SK-N-SH (cell line): ENCODE results near the gene PRKG1. TPM values are rescaled to one million over a fixed set of nuclear protein-coding genes. Genes with fewer than 3 reads are reported as not detected.

ENCODE experiments used
- CTCF ChIA-PET: fragments of 300-600, 350-600 bp; formaldehyde crosslinking; extraction: SDS; loops from one replicate; lab custom pipeline; 2021; lab: Yijun Ruan, JAX
- POLR2A ChIA-PET: fragments of 350-600 bp; sonication (Branson Sonifier 250); formaldehyde crosslinking; extraction: SDS; loops from one replicate; lab custom pipeline; 2020; ENCODE audit warnings: antibody characterized with exemption, inconsistent platforms; lab: Yijun Ruan, JAX
- DNase-seq: peaks from one replicate; pipeline ENCODE4 v3.0.0; 2012
- H2AFZ ChIP-seq: fragments of 200-600 bp; sonication (generic); 2 replicates; pipeline ENCODE4 v1.8.1; 2016; ENCODE audit warnings: antibody characterized with exemption, mild to moderate bottlenecking, low read depth
- H3F3A ChIP-seq: fragments of 200-600 bp; sonication (generic); replicated peaks from 2 replicates; pipeline ENCODE3; 2016; ENCODE audit warnings: antibody characterized with exemption, mild to moderate bottlenecking; ENCODE audit not compliant: insufficient read depth
- H3K27ac ChIP-seq, 2 experiments: fragments of 200-500 bp in 1 of 2; fragments of 200-600 bp in 1 of 2; sonication (Bioruptor generic) in 1 of 2; sonication (generic), shearing (Covaris generic) in 1 of 2; 2 replicates each; pipeline versions ENCODE4 v1.5.1 to v1.6.1; 2014 to 2016; ENCODE audit warnings: low read depth in 2 of 2, inconsistent platforms in 1 of 2, low read length in 1 of 2, mild to moderate bottlenecking in 1 of 2, mixed read lengths in 1 of 2
- H3K27me3 ChIP-seq: fragments of 200-600 bp; sonication (generic), shearing (Covaris generic); 2 replicates; pipeline ENCODE4 v1.6.1; 2016; ENCODE audit warnings: mixed run types; ENCODE audit not compliant: insufficient read depth
- H3K36me3 ChIP-seq, 2 experiments: fragments of 200-500 bp in 1 of 2; fragments of 200-600 bp in 1 of 2; sonication (Bioruptor generic) in 1 of 2; sonication (generic) in 1 of 2; replicated peaks in 1 of 2; 2 replicates each; pipeline versions ENCODE3 to v1.5.1; 2014 to 2016; ENCODE audit warnings: low read length in 1 of 2, mild to moderate bottlenecking in 1 of 2; ENCODE audit not compliant: insufficient read depth in 2 of 2, control insufficient read depth in 1 of 2
- H3K4me1 ChIP-seq, 2 experiments: fragments of 200-500 bp in 1 of 2; fragments of 200-600 bp in 1 of 2; sonication (Bioruptor generic) in 1 of 2; sonication (generic), shearing (Covaris generic) in 1 of 2; 2 replicates each; pipeline versions ENCODE4 v1.5.1 to v1.6.1; 2014 to 2016; ENCODE audit warnings: low read depth in 1 of 2, low read length in 1 of 2, mixed run types in 1 of 2; ENCODE audit not compliant: insufficient read depth in 2 of 2, control insufficient read depth in 1 of 2
- H3K4me2 ChIP-seq: fragments of 200-600 bp; sonication (generic), shearing (Covaris generic); 2 replicates; pipeline ENCODE4 v1.6.1; 2017; ENCODE audit warnings: mixed run types
- H3K4me3 ChIP-seq, 2 experiments: fragments of 200-500 bp in 1 of 2; fragments of 200-600 bp in 1 of 2; sonication (Bioruptor generic) in 1 of 2; sonication (generic), shearing (Covaris generic) in 1 of 2; 2 replicates each; pipeline versions ENCODE4 v1.5.1 to v1.8.1; 2014 to 2016; ENCODE audit warnings: low read depth in 2 of 2, inconsistent platforms in 1 of 2, low read length in 1 of 2, mild to moderate bottlenecking in 1 of 2, mixed read lengths in 1 of 2, moderate library complexity in 1 of 2
- H3K79me2 ChIP-seq: fragments of 200-600 bp; sonication (generic); 2 replicates; pipeline ENCODE4 v1.8.1; 2017; ENCODE audit warnings: mild to moderate bottlenecking; ENCODE audit not compliant: insufficient read depth
- H3K9ac ChIP-seq: fragments of 200-600 bp; sonication (generic); 2 replicates; pipeline ENCODE4 v1.6.1; 2017; ENCODE audit warnings: mixed run types
- H3K9me2 ChIP-seq: fragments of 200-600 bp; sonication (generic); 2 replicates; pipeline ENCODE4 v1.6.1; 2017; ENCODE audit warnings: mixed run types
- H3K9me3 ChIP-seq: fragments of 200-600 bp; sonication (generic); 2 replicates; pipeline ENCODE4 v1.6.1; 2017; ENCODE audit warnings: mixed run types, mild to moderate bottlenecking, moderate library complexity
- H4K20me1 ChIP-seq: fragments of 200-600 bp; sonication (generic); 2 replicates; pipeline ENCODE4 v1.6.1; 2017; ENCODE audit warnings: mild to moderate bottlenecking, mixed run types; ENCODE audit not compliant: insufficient read depth
- CHD2 ChIP-seq: fragments of 150-350 bp; IDR thresholded peaks from 2 replicates; pipeline ENCODE4 v1.6.1; 2018; ENCODE audit warnings: low read length; ENCODE audit not compliant: partially characterized antibody
- ELF1 ChIP-seq: IDR thresholded peaks from 2 replicates; pipeline ENCODE4 v1.4.0; 2012
- EZH2phosphoT487 ChIP-seq: fragments of 200-600 bp; sonication (generic); IDR thresholded peaks from 2 replicates; pipeline ENCODE4 v1.6.1; 2017; ENCODE audit warnings: low read depth, mixed run types, mild to moderate bottlenecking, antibody characterized with exemption, moderate library complexity, borderline replicate concordance
- GABPA ChIP-seq: IDR thresholded peaks from 2 replicates; pipeline ENCODE4 v1.4.0; 2012; ENCODE audit warnings: low read depth, mild to moderate bottlenecking
- GATA2 ChIP-seq: sonication (generic); formaldehyde crosslinking; IDR thresholded peaks from 2 replicates; pipeline ENCODE4 v1.5.0; 2020; ENCODE audit warnings: mild to moderate bottlenecking, missing genetic modification reagents
- IRF3 ChIP-seq: fragments of 150-350 bp; IDR thresholded peaks from 2 replicates; pipeline ENCODE4 v1.6.1; 2016; ENCODE audit warnings: mild to moderate bottlenecking, low read depth, low read length
- JUND ChIP-seq: IDR thresholded peaks from 2 replicates; pipeline ENCODE4 v1.4.0; 2012
- NFIC ChIP-seq: IDR thresholded peaks from 2 replicates; pipeline ENCODE4 v1.4.0; 2012; ENCODE audit warnings: borderline replicate concordance
- NRF1 ChIP-seq: IDR thresholded peaks from 2 replicates; pipeline ENCODE4 v1.6.1; 2012; ENCODE audit warnings: low read depth, mild to moderate bottlenecking, low read length
- POLR2AphosphoS5 ChIP-seq: IDR thresholded peaks from 2 replicates; pipeline ENCODE4 v1.6.1; 2012; ENCODE audit warnings: low read depth, low read length
- RAD21 ChIP-seq: IDR thresholded peaks from 2 replicates; pipeline ENCODE4 v1.6.1; 2012; ENCODE audit warnings: mild to moderate bottlenecking, low read length
- RCOR1 ChIP-seq: fragments of 150-350 bp; IDR thresholded peaks from 2 replicates; pipeline ENCODE4 v1.6.1; 2017; ENCODE audit warnings: antibody characterized with exemption, low read length
- RXRA ChIP-seq: IDR thresholded peaks from 2 replicates; pipeline ENCODE4 v1.4.0; 2012; ENCODE audit warnings: low read depth, mild to moderate bottlenecking, borderline replicate concordance
- SMC3 ChIP-seq: IDR thresholded peaks from 2 replicates; pipeline ENCODE4 v1.6.1; 2012; ENCODE audit warnings: low read depth, low read length, improper control_type of control experiment
- TCF12 ChIP-seq: IDR thresholded peaks from 2 replicates; pipeline ENCODE4 v1.4.0; 2012
- TEAD4 ChIP-seq: IDR thresholded peaks from 2 replicates; pipeline ENCODE4 v1.4.0; 2012; ENCODE audit warnings: mild to moderate bottlenecking, borderline replicate concordance; ENCODE audit not compliant: insufficient read depth
- USF1 ChIP-seq: IDR thresholded peaks from 2 replicates; pipeline ENCODE4 v1.4.0; 2012; ENCODE audit warnings: low read depth, borderline replicate concordance
- WGBS: methylation state at CpG from one replicate; pipeline ENCODE4 v1.1.6; 2017; ENCODE audit warnings: low lambda C conversion rate; 5-methylcytosine and 5-hydroxymethylcytosine counted together
- polyA plus RNA-seq, 3 experiments: library from polyadenylated mRNA; depleted of rRNA; stranded (reverse); fragments of >200 nt; gene quantifications; 2 replicates each; pipeline ENCODE4 v1.2.3, GENCODE V29; 2012
- TF ChIP-seq, protein P1 (sequence below): IDR thresholded peaks from 2 replicates; pipeline ENCODE4 v1.4.0; 2012; ENCODE audit warnings: low read depth, borderline replicate concordance

Gene PRKG1
- polyA plus RNA-seq, 1 of the 3 experiments (the other 2 are of a cell fraction): 4.1 TPM

- H4K20me1 ChIP-seq: no peaks in the 10 kb centered on the region
- H3K9ac ChIP-seq: no peak overlapping the region
- CTCF ChIA-PET: no interaction called here
- H3K36me3 ChIP-seq: no peaks in the 10 kb centered on the region
- no peaks in the 10 kb centered on the region for H3K79me2 ChIP-seq
- no peak overlapping the region for H3K27ac ChIP-seq
- H3K4me2 ChIP-seq: no peak overlapping the region
- H3K9me3 ChIP-seq: no peaks in the 10 kb centered on the region
- DNase-seq: no peak
- H3K4me1 ChIP-seq: no peaks in the 10 kb centered on the region
- no peak overlapping the region for H2AFZ ChIP-seq
- TF ChIP-seq RCOR1 (no peak), SMC3 (no peak), RXRA (no peak)
- WGBS: 78% methylated on average over 4 of the region's 4 CpGs
- POLR2A ChIA-PET: no interaction called here
- no peaks in the 10 kb centered on the region for H3K9me2 ChIP-seq
- H3K4me3 ChIP-seq: no peak overlapping the region
- no peaks in the 10 kb centered on the region for H3F3A ChIP-seq
- H3K27me3 ChIP-seq: no peaks in the 10 kb centered on the region
Observed at GRCh38 chr10:51348622-51349021, 274.3 kb downstream of the PRKG1 start.

DNA sequence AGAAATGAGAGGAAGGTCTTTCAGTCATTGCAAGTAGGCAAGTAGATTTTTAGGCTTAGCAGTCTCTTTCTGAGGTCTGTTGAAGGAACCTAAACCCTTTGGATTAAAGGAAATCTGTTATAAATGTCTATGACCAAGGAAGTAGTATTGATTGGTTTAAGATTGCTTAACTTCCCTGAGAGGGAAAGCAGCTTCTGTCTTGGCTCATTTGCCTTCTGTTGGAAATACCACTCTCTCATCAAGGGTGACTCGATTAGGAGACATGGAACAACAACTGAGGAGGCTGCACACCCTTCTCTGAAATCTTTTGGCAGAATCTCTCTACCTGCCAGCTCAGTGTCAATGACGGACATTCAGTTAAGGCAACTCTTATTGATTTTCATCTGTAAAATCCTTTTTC lies 282.9 kb downstream of the PRKG1 start:
- Histone ChIP-seq H3K4me1 (no peaks in the 10 kb centered on the region), H3K9ac (no peak overlapping the region), H3F3A (no peaks in the 10 kb centered on the region), H3K4me3 (no peak overlapping the region), H3K79me2 (no peaks in the 10 kb centered on the region), H3K4me2 (no peak overlapping the region), H3K9me3 (no peaks in the 10 kb centered on the region), H2AFZ (no peak overlapping the region), H3K27me3 (no peaks in the 10 kb centered on the region), H3K9me2 (no peaks in the 10 kb centered on the region), H4K20me1 (no peaks in the 10 kb centered on the region), H3K27ac (no peak overlapping the region), H3K36me3 (no peaks in the 10 kb centered on the region)
- CTCF ChIA-PET: interaction anchor here (0.7 kb wide), 1 partner anchor 38 kb away, joined by 3 read pairs; no protein-coding TSS in a partner anchor
- no peak for TF ChIP-seq IRF3
- POLR2A ChIA-PET: no interaction called here
- DNase-seq: no peak
- WGBS: 64% methylated on average over 2 of the region's 2 CpGs

GRCh38 chr10:51358227-51358626 lies 283.9 kb downstream of the PRKG1 start:
- Histone ChIP-seq H3K9me3 (no peaks in the 10 kb centered on the region), H3F3A (no peaks in the 10 kb centered on the region), H3K27me3 (no peaks in the 10 kb centered on the region), H4K20me1 (no peaks in the 10 kb centered on the region), H3K9me2 (no peaks in the 10 kb centered on the region), H3K79me2 (no peaks in the 10 kb centered on the region), H2AFZ (no peak overlapping the region), H3K4me2 (no peak overlapping the region), H3K27ac (no peak overlapping the region), H3K9ac (no peak overlapping the region), H3K4me1 (no peaks in the 10 kb centered on the region), H3K36me3 (no peaks in the 10 kb centered on the region), H3K4me3 (no peak overlapping the region)
- POLR2A ChIA-PET: no interaction called here
- CTCF ChIA-PET: interaction anchor here (0.6 to 1.4 kb wide), 3 partner anchors 15 to 93 kb away, joined by 3 to 5 read pairs (median 4); no protein-coding TSS in a partner anchor
- no peak for DNase-seq
- TF ChIP-seq, protein P1, sequence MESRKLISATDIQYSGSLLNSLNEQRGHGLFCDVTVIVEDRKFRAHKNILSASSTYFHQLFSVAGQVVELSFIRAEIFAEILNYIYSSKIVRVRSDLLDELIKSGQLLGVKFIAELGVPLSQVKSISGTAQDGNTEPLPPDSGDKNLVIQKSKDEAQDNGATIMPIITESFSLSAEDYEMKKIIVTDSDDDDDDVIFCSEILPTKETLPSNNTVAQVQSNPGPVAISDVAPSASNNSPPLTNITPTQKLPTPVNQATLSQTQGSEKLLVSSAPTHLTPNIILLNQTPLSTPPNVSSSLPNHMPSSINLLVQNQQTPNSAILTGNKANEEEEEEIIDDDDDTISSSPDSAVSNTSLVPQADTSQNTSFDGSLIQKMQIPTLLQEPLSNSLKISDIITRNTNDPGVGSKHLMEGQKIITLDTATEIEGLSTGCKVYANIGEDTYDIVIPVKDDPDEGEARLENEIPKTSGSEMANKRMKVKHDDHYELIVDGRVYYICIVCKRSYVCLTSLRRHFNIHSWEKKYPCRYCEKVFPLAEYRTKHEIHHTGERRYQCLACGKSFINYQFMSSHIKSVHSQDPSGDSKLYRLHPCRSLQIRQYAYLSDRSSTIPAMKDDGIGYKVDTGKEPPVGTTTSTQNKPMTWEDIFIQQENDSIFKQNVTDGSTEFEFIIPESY: no peak
- TF ChIP-seq TEAD4 (no peak), RAD21 (no peak), CHD2 (no peak), JUND (no peak), EZH2phosphoT487 (no peak), RXRA (no peak), GABPA (no peak), NFIC (no peak), USF1 (no peak), RCOR1 (no peak), ELF1 (no peak), TCF12 (no peak), GATA2 (CRISPR knock-in tag) (no peak), POLR2AphosphoS5 (no peak), NRF1 (no peak)
